Caki2 (cell line): ENCODE results near the gene SDSL. TPM values are rescaled to one million over a fixed set of nuclear protein-coding genes. Genes with fewer than 3 reads are reported as not detected.
A peak's percentile ranks its signal among the peaks of the same experiment; 100 is the strongest.

Source experiments
- DNase-seq: peaks from one replicate; pipeline ENCODE4 v3.0.0-alpha.2; 2015; ENCODE audit warnings: low read depth
- in situ Hi-C: cut with HindIII; loops from 2 replicates; pipeline ENCODE4 v1.10.0; 2016; ENCODE audit warnings: low sequenced_read_pairs, low pct_unique_long_range_greater_than_20kb, mixed read lengths
- total RNA-seq: library from RNA; depleted of rRNA; stranded (reverse); fragments of >200 nt; shearing (Covaris generic); gene quantifications from 2 replicates; pipeline ENCODE4 v1.2.3, GENCODE V29; 2014; ENCODE audit warnings: low replicate concordance; rRNA removed

Gene SDSL, protein sequence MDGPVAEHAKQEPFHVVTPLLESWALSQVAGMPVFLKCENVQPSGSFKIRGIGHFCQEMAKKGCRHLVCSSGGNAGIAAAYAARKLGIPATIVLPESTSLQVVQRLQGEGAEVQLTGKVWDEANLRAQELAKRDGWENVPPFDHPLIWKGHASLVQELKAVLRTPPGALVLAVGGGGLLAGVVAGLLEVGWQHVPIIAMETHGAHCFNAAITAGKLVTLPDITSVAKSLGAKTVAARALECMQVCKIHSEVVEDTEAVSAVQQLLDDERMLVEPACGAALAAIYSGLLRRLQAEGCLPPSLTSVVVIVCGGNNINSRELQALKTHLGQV
- 32.2 and 48.2 TPM in 2 replicates for total RNA-seq

DNA sequence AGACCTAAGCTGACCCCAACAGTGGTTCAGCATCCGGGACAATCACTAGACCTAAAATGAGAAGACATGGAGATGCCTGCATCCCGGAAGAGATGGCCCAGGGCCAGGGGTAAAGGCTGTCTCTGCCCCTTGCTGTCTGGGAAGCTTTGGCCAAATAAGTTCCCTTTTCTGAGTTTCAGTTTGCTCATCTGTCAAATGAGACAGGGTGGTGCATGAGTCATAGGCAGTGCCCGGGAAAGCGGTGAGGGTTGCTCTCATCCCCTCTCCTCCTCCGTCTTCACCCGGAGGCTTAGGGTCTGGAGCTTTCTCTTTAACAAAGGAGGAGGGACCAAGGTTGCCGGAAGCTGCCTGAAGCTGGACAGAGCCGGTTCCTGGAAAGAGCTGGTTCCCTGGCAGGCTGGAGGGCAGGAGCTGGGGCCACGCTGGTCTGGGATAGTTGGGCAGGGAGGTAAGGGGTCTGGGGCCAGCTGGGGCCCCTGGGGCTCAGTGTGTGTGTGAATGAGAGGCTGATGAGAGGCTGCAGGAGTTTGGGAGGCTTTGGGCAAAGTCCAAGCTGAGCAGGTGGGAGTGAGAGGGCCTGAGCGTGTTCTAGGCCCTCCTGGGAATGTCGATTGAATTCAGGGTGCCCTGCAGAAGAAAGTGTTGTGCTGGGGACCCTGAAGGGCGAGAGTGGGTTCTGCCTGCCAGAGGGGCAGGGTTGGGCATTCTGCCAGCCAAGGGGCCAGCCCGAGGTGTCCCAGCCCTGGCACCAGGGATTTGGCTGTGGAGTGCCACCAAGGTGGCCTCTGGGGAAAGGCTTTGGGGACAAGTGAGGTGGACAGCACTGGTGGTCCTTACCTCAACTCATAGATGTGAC lies at the start of gene SDSL:
TSS of gene SDSL (plus strand) at position 351 of the 856 bp plus-strand sequence. CDS start 5,603 bp downstream, outside the sequence.
- in situ Hi-C loops = no loop called here

DNA sequence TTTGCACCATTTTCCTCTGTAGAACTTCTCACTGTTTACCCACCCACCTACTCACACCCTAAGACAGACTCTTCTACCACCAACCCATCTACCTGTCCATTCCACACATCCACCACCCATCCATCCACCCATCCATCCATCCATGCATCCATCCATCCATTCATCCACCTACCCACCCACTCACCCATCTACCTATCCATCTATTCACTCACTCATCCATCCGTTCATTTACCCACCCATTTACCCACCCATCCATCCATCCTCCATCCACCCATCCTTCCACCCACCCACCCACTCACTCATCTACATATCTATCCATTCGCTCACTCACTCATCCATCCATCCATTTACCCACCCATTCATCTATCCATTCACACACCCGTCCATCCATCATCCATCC lies 48.7 kb upstream of the SDSL start:
- in situ Hi-C loops = no loop called here
- DNase-seq = no peak

More for the DNA sequence above, at the start of gene SDSL:
- peak; percentile 86 for DNase-seq

DNA sequence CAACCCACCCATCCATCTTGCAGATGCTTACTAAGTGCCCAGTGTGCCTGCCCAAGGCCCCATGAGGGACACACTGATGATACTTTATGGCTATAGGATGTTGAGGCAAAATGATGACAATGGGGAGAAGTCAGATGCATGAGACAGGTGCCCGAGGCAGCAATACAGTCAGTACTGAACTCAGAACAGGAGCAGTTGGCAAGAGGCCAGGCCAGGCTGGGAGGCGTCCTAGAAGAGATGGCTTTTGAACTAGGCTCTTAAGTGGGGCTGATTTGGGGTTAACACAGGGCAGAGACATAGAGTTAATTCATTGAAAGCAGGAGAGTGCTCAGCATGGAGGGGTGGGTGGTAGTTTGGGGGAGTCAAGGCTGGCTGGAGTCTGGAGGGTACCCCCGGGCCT lies 48.2 kb upstream of the SDSL start:
- no peak for DNase-seq
- in situ Hi-C loops = no loop called here

DNA sequence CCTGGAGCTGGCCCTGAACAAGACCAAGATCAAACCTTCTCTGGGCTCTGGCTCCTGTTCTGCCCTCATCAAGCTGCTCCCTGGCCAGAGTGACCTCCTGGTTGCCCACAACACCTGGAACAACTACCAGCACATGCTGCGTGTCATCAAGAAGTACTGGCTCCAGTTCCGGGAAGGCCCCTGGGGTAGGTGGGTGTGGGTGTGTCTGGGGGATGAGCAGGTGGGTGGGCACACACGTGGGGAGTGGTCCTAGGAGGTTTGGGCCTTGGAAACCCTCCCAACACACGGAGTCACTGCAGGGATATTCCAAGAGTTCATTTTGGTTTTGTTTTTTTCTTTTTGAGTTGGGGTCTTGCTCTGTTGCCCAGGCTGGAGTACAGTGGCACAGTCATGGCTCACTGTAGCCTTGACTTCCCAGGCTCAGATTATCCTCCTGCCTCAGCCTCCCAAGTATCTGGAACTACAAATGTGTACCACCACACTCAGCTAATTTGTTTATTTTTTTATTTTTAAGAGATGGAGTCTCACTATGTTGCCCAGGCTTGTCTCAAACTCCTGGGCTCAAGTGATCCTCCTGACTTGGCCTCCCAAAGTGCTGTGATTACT lies 47.3 kb upstream of the SDSL start:
- in situ Hi-C loops = no loop called here
- no peak for DNase-seq

DNA sequence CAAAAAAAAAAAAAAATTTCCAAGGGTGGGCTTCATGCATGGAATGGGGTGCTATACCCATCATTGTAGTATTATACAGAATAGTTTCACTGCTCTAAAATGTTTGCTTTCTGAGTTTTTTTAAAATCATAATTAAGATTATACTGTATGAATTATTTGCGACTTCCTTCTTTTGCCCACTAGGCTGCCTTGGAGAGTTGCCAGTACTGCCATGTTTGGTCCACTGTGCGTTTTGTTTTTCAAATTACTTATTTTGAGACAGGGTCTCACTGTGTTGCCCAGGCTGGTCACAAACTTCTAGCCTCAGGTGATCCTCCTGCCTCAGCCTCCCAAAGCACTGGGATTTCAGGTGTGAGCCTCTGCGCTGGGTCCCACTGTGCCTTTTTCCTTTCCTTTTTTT lies 43.9 kb upstream of the SDSL start:
- DNase-seq = no peak
- in situ Hi-C loops = no loop called here

DNA sequence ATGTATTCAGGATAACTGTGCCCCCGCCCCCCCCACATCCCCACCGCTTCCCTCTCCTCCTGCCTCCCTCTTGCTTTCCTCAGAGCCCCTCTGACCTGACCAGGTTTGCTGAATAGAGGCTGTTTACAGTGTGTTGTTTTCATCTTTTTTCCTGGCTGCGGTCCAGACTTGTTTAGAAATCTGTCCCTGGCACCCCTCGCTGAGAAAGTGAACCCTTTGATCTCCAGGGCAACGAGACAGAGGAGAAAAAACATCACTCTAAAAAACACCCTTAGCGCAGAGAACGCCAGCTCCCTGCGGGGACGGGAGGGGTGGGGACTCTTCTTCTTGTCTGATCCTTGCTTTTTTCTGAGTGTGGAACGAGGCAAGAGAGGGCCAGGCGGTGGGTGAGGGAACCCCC lies 41.0 kb upstream of the SDSL start:
- in situ Hi-C loops = no loop called here
- DNase-seq = no peak

DNA sequence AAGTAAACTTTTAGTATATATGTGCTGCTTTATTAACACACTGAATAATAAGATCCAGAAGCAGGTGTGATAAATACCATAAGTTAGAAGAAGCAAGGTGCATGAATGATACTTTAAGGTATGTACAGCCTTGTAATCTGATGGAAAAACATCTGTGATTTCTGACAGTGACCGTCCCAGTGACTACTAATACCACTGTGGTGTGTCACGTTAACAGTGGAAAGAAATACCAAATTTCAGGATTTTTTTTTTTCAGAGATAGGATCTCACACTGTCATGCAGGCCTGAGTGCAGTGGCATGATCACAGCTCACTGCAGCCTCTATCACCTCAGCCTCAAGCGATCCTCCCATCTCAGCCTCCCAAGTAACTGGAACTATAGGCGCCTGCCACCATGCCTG lies 40.0 kb upstream of the SDSL start:
- in situ Hi-C loops = no loop called here
- no peak for DNase-seq

DNA sequence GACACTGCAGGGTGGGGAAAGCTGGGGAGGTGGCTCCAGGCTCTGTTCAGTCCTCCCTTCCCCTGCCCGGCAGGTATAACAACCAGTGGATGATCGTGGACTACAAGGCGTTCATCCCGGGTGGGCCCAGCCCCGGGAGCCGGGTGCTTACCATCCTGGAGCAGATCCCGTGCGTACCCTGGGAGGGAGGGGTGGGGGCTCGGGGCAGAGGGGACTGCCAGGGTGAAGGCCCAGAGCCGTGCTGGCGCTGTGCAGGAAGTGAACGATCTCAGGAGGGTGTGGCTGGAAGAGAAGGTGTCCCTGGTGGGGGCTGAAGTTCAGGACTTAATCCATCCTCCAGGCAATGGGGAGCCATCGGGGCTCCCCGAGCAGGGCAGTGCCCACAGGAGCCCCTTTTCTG lies 37.4 kb upstream of the SDSL start:
- in situ Hi-C loops = no loop called here

DNA sequence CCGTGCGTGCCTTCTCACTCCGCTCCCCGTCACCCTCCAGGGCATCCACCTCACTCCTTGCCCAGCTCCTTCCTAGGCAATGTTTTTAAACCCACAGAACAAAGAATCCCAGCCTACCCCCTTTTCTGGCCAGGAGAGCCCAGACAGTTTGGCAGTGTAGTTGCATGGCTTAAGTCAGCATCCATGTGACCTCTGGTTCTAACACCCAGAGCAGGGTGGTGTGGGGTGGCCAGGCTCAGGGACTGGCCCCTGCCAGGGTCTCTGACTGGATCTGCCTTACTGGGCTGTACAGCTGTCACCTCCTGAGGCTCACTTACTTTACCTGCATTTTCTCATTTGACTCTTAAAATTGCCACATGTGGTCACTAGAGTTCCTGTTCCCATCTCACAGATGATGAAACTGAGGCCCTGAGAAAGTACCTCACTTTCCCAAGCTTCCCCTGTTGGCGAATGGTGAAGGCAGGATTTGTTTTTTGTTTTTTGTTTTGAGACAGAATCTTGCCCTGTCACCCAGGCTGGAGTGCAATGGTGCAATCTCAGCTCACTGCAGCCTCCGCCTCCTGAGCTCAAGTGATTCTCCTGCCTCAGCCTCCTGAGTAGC lies 36.8 kb upstream of the SDSL start:
- in situ Hi-C loops = no loop called here
- DNase-seq = no peak

More for the DNA sequence above, 37.4 kb upstream of the SDSL start:
- DNase-seq = no peak

DNA sequence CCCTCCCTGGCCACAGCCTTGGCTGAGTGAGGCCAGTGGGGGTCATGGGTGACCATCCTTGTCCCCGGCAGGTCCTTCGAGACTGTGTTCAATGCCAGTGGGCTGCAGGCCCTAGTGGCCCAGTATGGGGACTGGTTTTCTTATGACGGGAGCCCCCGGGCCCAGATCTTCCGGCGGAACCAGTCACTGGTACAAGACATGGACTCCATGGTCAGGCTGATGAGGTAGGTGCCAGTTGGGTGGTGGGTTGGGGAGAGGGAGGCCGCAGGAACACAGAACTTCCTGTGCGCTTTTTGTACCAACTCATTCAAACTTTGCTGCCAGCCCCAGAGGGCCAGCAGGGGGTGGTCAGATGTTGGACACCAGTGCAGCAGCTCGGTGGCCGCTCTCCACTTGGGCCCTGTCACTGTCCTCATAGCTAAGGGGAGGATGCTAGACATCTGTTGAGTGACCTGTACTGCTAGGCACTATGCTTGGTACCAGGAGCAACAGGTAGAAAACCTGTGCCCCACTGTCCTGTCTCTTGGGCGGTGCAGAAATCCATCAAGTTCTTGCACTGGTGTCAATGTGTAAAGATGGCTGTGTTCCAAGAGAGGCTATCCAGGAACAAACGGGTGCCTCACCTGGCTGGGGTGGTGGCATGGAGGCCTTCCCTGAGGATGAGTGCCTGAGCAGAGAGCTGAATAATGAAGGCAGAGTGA lies 35.2 kb upstream of the SDSL start:
- DNase-seq = no peak
- in situ Hi-C loops = no loop called here

DNA sequence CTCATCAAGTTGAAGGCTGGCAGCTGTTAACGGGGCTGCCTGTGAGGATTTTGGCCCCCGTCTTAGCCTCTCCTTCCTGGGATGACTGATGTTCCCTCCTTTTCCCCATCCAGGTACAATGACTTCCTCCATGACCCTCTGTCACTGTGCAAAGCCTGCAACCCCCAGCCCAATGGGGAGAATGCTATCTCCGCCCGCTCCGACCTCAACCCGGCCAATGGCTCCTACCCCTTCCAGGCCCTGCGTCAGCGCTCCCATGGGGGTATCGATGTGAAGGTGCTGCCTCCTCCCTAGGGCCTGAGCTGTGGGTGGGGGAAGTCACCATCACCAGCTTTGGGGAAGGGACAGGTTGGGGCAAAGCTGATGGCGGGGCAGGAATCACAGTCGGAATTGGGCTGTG lies 34.5 kb upstream of the SDSL start:
- in situ Hi-C loops = no loop called here
- no peak for DNase-seq

DNA sequence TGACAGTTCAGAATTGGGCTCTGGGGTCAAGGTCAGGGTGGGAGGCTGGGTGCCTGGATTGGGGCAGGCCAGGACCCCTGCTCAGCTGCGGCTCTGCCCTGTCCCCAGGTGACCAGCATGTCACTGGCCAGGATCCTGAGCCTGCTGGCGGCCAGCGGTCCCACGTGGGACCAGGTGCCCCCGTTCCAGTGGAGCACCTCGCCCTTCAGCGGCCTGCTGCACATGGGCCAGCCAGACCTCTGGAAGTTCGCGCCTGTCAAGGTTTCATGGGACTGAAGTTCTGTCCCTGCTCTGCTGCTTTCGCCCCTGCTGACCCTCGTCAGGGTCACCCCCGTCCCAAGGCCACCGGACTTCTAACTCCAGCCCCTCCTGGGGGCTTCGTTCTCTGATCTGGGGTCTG lies 33.8 kb upstream of the SDSL start:
- no peak for DNase-seq
- in situ Hi-C loops = no loop called here

DNA sequence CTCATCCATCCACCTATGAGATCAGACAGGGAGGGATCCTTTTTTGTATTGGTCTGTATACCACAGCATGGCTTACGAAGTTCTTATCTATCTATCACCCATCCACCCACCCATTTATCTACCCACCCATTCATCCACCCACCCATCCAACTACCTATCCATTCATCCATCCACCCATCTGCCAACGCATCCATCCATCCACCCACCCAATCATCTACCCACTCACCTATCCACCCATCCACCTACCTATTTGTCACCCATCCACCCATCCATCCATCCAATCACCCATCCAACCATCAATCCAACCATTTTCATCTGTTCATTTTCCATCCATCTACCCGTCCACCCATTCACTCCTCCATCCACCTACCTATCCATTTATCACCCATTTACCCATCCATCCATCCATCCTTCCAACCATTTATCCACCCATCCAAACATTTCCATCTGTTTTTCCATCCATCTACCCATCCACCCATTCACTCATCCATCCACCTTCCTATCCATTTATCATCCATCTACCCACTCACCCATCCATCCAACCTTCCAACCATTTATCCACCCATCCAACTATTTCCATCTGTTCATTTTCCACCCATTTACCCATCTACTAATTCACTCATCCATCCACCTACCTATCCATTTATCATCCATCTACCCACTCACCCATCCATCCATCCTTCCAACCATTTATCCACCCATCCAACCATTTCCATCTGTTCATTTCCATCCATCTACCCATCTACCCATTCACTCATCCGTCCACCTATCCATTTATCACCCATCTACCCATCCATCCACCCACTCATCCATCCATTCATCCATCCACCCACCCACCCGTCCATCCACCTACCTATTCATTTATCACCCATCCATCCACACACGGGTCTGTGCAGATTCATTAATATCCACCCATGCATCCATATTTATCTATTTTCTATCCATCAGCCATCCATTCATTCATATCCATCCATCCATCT lies 31.8 kb upstream of the SDSL start:
- in situ Hi-C loops = no loop called here
- no peak for DNase-seq

DNA sequence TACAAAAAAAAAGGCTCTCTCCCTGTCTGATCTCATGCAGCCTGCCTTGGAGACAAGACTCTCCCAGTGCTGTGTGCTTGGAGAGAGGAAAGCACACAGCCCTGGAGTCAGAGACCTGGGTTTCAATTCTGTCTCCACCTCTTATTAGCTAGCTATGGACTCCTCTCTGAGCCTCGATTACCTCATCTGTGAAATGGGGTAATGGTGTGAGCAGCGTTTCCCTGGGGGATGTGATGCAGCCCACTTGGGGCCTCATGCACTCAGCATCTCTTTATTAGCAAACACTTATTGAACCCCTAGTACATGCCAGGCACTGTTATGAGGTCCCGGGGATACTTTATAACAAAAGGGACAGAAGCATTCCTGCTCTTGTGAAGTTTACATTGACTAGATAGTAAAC lies 31.0 kb upstream of the SDSL start:
- no peak for DNase-seq
- in situ Hi-C loops = no loop called here

DNA sequence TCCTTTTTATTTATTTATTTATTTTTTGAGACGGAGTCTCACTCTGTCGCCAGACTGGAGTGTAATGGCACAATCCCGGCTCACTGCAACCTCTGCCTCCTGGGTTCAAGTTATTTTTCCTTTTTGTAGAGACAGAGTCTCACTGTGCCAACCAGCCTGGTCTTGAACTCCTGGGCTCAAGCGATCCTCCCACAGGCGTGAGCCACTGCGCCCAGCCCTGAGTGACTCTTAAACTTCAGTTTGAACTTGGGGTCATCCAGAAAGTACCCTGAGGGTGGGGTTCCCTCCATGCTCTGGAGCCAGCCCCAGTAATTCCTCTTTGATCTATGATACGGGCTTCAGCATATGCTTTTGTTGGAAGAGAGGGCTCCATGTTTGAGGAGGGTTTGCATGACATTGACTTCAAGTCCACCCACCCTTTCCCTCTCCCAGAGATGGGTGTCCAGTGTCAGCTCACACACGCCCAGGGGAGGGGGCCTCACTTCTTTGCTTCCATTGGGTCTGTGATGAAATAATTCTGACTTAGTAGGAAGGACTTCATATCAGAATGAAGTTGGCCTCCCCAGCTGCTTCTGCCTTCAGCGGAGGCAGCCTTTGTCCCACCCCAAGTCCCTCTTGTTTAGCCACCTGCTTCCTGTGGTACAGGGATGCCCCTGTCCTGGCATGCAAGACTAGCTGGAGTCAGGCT lies 30.4 kb upstream of the SDSL start:
- in situ Hi-C loops = no loop called here
- no peak for DNase-seq

DNA sequence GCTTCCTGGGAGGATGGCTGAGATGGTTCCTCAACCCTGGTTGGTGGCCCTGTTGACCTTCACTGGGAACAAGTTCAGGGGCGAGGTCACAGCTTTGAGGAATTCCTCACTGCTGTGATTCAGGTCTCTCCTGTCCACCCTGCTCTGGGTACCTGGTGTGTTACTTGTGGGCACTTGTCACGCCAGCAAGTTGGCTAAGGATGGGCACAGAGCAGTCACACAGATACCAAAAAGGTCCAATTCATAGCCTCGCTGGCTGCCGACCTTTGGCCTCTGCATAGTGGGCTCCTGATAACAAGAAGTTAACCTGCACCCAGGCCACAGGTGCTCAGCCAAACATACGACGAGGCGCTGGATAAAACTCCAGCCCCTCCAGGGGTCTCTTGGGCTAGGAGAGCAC lies 29.7 kb upstream of the SDSL start:
- in situ Hi-C loops = no loop called here
- DNase-seq = no peak
